Stomach smooth muscle (tissue), 2 donors: ENCODE results near the gene ZNF618.

Experiments used
- H3K27ac ChIP-seq: one replicate; pipeline ENCODE4 v1.7.0; 2013; ENCODE audit warnings: mild to moderate bottlenecking, low read length, inconsistent platforms
- H3K27me3 ChIP-seq, 2 donors: one replicate each; pipeline ENCODE4 v1.7.0; 2013; ENCODE audit warnings: low read length in 2 of 2; ENCODE audit not compliant: insufficient read depth in 2 of 2, control insufficient read depth in 1 of 2
- H3K36me3 ChIP-seq, 2 donors: one replicate each; pipeline ENCODE4 v1.7.0; 2013; ENCODE audit warnings: low read length in 2 of 2; ENCODE audit not compliant: control insufficient read depth in 2 of 2, insufficient read depth in 2 of 2
- H3K4me1 ChIP-seq: one replicate; pipeline ENCODE4 v1.7.0; 2013; ENCODE audit warnings: low read length; ENCODE audit not compliant: control insufficient read depth, insufficient read depth
- H3K4me3 ChIP-seq, 2 donors: one replicate each; pipeline ENCODE4 v1.7.0; 2013; ENCODE audit warnings: low read length in 2 of 2
- H3K9ac ChIP-seq, 2 donors: one replicate each; pipeline ENCODE4 v1.7.0; 2013; ENCODE audit warnings: low read length in 2 of 2, mild to moderate bottlenecking in 1 of 2
- H3K9me3 ChIP-seq, 2 donors: one replicate each; pipeline ENCODE4 v1.7.0; 2013; ENCODE audit warnings: low read length in 2 of 2; ENCODE audit not compliant: control insufficient read depth in 2 of 2
- donor health status: healthy.
- donor health status: Pancreatic carcinoma.

Gene ZNF618

DNA sequence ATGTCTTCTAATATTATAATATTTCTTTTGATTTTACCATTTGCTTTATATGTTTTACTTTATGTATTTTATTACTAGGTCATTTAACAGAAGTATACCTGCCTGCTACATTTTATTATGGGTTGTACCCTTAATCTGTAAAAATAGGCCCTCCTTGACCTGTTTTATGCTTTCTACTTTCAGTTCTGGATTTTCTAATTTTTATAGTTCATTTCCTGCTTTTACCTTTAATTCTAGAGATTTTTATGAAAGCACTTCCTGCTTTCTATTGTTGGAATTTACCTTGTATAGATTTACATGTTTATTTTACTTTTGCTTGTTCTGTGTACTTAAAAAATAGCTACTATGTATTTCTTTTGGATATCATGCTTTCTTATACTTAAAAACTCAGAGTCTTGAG lies 20.6 kb downstream of the ZNF618 start:
- Histone ChIP-seq H3K36me3 (no peaks in the 10 kb centered on the region), H3K4me3 (no peak overlapping the region), H3K4me1 (no peaks in the 10 kb centered on the region), H3K27me3 (no peaks in the 10 kb centered on the region), H3K27ac (no peak overlapping the region), H3K9me3 (no peaks in the 10 kb centered on the region), H3K9ac (no peak overlapping the region)

DNA sequence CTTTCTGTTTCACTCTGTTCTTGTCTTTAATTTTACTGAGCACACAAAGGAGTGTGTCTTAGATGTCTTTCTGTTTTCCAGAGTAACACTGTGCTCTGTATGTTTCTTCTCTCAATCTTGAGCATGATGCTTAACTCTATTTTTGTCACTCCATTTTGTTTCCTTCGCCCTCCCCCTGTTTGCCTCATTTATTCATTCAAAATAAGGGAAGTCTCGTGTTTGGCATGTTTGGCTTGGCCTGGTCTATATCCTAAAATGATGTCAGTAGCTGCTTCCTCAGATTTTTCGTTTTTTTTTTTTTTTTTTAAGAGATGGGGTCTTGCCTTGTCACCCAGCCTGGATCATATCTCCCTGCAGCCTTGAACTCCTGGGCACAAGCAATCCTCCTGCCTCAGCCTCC lies 22.0 kb downstream of the ZNF618 start:
- no peaks in the 10 kb centered on the region for H3K9me3 ChIP-seq
- no peaks in the 10 kb centered on the region for H3K4me1 ChIP-seq
- no peak overlapping the region for H3K9ac ChIP-seq
- H3K27ac ChIP-seq = no peak overlapping the region
- H3K36me3 ChIP-seq = no peaks in the 10 kb centered on the region
- no peaks in the 10 kb centered on the region for H3K27me3 ChIP-seq
- H3K4me3 ChIP-seq = no peak overlapping the region

DNA sequence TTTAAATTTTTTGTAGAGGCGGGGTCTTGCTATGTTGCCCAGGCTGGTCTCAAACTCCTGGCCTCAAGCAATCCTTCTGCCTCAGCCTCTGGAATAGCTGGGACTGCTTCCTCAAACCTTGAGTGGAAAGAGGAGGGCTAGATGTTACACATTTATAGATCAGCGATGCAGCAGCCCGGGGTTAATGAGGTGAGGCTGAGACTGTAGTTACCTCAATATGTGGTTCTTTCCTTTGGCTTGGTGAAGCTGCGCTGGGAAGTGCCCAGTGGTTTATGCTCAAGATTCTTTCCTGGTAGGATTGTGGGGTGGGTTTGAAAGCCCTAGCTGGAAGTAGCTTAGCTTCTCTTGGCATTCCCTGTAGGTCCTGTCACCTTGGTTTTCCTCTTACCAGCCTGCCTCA lies 22.5 kb downstream of the ZNF618 start:
- H3K9me3 ChIP-seq = no peaks in the 10 kb centered on the region
- no peak overlapping the region for H3K4me3 ChIP-seq
- no peak overlapping the region for H3K27ac ChIP-seq
- no peaks in the 10 kb centered on the region for H3K4me1 ChIP-seq
- no peaks in the 10 kb centered on the region for H3K36me3 ChIP-seq
- H3K27me3 ChIP-seq = no peaks in the 10 kb centered on the region
- H3K9ac ChIP-seq = no peak overlapping the region

DNA sequence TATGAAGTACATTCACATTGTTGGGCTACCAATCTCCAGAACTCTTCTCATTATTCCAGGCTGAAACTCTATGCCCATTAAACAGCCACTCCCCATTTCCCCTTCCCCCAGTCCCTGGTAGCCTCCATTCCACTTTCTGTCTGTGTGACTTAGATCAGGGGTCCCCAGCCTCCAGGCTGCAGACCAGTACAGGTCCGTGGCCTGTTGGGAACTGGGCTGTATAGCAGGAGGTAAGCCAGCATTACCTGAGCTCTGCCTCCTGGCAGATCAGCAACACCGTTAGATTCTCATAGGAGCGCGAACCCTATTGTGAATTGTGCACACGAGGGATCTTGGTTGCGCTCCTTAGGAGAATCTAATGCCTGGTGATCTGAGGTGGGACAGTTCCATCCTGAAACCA lies 23.1 kb downstream of the ZNF618 start:
- no peak overlapping the region for H3K4me3 ChIP-seq
- H3K27ac ChIP-seq = no peak overlapping the region
- H3K36me3 ChIP-seq = no peaks in the 10 kb centered on the region
- H3K9ac ChIP-seq = no peak overlapping the region
- no peaks in the 10 kb centered on the region for H3K27me3 ChIP-seq
- H3K9me3 ChIP-seq = no peaks in the 10 kb centered on the region
- no peaks in the 10 kb centered on the region for H3K4me1 ChIP-seq

DNA sequence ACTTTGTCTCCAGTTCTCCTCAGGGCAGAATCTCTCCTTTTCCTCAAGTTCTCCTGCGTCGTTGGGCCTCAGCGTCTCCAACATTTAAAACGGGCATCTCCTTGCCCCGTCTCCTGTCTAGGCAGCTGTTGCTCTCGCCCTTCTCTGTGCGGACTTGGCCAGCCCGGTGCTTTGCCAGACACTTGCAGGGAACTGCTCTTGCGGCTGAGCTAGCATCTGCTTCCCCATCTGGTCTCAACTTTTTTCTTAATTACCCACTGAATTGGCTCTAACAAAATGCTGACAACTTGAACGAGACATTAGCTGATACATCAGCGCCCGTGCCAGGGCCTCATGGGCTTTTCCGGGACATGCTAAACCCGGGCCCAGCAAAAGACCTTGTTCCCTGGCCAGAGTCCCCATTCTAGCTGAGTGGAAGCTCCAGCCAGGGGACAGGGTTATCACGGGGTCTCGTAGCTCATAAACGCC lies 25.1 kb downstream of the ZNF618 start:
- no peaks in the 10 kb centered on the region for H3K36me3 ChIP-seq
- no peaks in the 10 kb centered on the region for H3K4me1 ChIP-seq
- H3K27ac ChIP-seq = no peak overlapping the region
- H3K4me3 ChIP-seq = no peak overlapping the region
- H3K27me3 ChIP-seq = no peaks in the 10 kb centered on the region
- peaks cover 0 to 3% of the 10 kb centered on the region in 2 donors for H3K9me3 ChIP-seq
- H3K9ac ChIP-seq = no peak overlapping the region

DNA sequence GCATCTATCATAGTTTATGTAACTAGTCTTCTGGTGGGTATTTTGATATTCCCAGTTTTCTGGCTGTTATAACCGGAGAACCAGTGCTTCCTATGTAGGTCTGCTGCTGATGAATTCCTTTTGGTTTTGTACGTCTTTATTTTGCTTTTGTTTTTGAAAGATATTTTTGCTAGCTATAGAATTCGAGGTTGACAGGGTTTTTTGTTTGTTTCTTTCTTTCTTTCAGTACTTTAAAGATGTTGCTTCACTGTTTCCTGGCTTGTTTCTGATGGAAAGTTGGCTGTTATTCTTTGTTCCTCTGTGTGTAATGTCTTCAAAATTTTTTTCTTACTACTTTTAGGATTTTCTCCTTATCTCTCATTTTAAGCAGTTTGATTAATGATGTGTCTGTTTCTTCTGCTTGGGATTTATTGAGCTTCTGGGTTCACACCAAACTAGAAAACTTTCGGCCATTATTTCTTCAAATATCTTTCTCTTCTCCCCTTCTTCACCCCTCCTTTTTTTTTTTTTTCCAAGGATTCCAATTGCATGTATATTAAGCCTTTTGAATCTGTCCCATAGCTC lies 27.5 kb downstream of the ZNF618 start:
- H3K4me1 ChIP-seq = no peaks in the 10 kb centered on the region
- H3K27me3 ChIP-seq = no peaks in the 10 kb centered on the region
- H3K27ac ChIP-seq = no peak overlapping the region
- H3K9me3 ChIP-seq = peaks cover 0 to 3% of the 10 kb centered on the region in 2 donors
- no peak overlapping the region for H3K9ac ChIP-seq
- H3K4me3 ChIP-seq = no peak overlapping the region
- H3K36me3 ChIP-seq = no peaks in the 10 kb centered on the region

DNA sequence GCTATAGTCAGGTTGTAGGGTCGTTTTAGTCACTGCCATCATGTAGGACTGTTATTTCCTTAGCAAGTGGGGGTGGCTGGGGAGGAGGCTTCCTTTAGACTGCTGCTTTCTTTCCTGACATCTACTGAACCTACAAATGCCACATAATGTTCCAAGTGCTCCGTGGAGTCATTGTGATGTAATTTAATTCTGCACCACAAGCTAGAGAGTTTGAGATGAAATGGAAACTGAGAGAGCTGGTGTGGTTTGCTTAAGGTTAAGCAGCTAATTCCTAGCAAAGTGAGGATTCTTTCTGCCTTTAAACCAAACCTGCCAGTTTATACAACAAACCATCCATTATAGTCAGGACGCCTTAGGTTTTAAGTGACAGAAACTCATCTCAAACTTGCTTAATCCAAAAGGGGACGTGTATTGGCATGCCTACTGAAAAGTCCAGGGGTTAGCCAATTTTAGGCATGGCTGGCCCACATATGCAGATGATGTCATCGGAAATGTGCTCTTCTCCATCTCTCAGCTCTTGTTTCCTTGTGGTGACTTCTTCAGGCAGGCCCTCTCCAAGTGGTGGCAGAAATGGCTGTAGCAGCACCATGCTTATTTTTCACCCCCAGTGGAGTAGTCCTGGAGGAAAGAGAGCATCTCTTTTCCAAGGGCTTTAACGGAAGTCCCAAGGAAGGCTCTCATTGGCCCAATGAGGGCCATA lies 30.5 kb downstream of the ZNF618 start:
- no peak overlapping the region for H3K9ac ChIP-seq
- peaks cover 0 to 3% of the 10 kb centered on the region in 2 donors for H3K9me3 ChIP-seq
- no peak overlapping the region for H3K27ac ChIP-seq
- no peaks in the 10 kb centered on the region for H3K4me1 ChIP-seq
- no peak overlapping the region for H3K4me3 ChIP-seq
- H3K27me3 ChIP-seq = no peaks in the 10 kb centered on the region
- no peaks in the 10 kb centered on the region for H3K36me3 ChIP-seq

DNA sequence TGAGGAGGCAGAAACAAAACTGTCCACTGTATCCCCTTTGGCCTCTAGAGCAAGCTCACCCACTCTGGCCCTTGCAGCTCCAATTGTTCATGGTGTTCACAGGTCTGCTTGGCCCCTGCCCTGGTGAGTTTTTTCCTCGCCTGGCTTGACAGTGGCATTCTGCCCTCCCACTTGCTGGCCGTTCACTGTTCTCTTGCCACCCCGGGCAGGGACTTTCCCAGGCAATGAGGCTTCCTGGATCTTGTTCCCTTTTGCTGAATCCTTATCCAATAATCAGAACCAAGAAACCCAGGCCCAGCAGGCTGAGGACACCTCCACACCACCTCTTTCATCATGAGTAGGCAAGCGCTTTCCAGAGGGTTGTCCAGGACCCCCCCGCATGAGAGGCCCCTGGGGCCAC lies 31.2 kb downstream of the ZNF618 start:
- Histone ChIP-seq H3K27me3 (no peaks in the 10 kb centered on the region), H3K4me1 (peaks cover 3% of the 10 kb centered on the region), H3K4me3 (no peak overlapping the region), H3K9me3 (peaks cover 0 to 3% of the 10 kb centered on the region in 2 donors), H3K36me3 (no peaks in the 10 kb centered on the region), H3K9ac (no peak overlapping the region), H3K27ac (no peak overlapping the region)

DNA sequence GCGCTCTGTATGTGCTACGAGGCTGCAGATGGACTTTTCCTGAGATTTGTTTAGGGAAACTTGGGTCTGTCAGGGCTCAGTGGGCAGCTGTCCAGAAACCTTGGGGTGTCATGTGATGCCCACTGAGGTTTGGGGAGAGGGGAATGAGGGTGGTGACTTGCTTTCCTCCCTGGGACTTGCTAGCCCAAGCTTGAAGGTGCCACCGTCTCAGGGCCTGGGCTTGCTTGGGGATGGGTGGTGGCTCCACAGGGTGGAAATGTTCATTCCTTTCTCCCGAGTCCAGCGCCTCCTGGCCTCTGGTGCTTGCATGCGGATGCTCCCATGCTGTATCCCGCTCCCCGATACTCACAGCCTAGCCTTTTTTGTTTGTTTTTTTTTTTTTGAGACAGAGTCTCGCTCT lies 33.3 kb downstream of the ZNF618 start:
- Histone ChIP-seq H3K27me3 (no peaks in the 10 kb centered on the region), H3K27ac (no peak overlapping the region), H3K36me3 (no peaks in the 10 kb centered on the region), H3K4me1 (peaks cover 10% of the 10 kb centered on the region), H3K9me3 (peaks cover 0 to 3% of the 10 kb centered on the region in 2 donors), H3K9ac (no peak overlapping the region), H3K4me3 (no peak overlapping the region)

DNA sequence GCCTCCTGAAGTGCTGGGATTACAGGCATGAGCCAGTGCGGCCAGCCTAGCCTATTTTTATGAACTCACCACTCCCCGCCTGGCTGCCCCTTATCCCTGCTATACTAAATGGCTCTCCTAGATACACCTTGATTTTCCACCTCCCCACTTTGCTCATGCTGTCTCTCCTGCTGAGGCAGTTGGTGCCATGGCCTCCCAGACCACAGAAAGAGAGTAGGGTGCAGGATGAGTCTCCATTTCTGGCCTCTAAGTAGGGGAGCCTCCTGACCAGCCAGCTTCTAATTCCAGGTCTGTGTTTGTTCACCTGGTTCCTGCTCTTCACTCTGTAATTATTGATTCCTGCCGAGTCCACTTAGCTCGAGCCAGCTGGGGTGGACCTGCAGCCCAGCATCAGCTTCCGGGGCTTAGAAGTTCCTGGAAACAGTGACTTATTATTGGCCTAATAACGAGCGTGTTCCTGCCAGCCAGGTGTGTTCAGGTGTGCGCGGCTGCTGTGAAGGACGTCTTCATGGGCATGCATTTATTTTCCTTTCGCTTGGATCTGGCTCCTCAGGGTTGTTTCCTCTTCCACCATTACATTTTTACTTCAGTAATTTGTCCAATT lies 34.0 kb downstream of the ZNF618 start:
- Histone ChIP-seq H3K9ac (no peak overlapping the region), H3K27ac (no peak overlapping the region), H3K36me3 (no peaks in the 10 kb centered on the region), H3K9me3 (no peaks in the 10 kb centered on the region), H3K4me1 (peaks cover 10% of the 10 kb centered on the region), H3K27me3 (no peaks in the 10 kb centered on the region), H3K4me3 (no peak overlapping the region)
